Testis (tissue), 2 donors: ENCODE data around the gene HDGFL3.

Source experiments
- CTCF ChIP-seq, 3 experiments: fragments of 450-650 bp in 2 of 3; fragments of 200-600 bp in 1 of 3; sonication (generic) in 1 of 3; IDR thresholded peaks; one replicate each; pipeline ENCODE4 v1.5.1; 2016 to 2019; ENCODE audit warnings: antibody characterized with exemption in 3 of 3, mild to moderate bottlenecking in 2 of 3, moderate library complexity in 1 of 3
- POLR2A ChIP-seq: fragments of 450-650 bp; IDR thresholded peaks from one replicate; pipeline ENCODE4 v1.6.1; 2017; ENCODE audit warnings: antibody characterized with exemption, mild to moderate bottlenecking, moderate library complexity

GRCh38 chr15:83166830-83167229 is 40.8 kb downstream of the HDGFL3 start:
- TF ChIP-seq CTCF (IDR thresholded peaks at IDR 0.05) = no peak
- TF ChIP-seq POLR2A = no peak
